GM23338 (cell line): ENCODE data around the gene GHR.

Experiments
- CREB1 ChIP-seq: fragments of 250-450 bp; sonication (Bioruptor Pico); IDR thresholded peaks from 2 replicates; pipeline ENCODE4 v1.5.0; 2020; ENCODE audit warnings: low read depth, mild to moderate bottlenecking, moderate library complexity
- EZH2 ChIP-seq: fragments of 200-600 bp; sonication (generic); IDR thresholded peaks from one replicate; pipeline ENCODE4 v1.8.0; 2017; ENCODE audit warnings: antibody characterized with exemption, mild to moderate bottlenecking, low read depth; ENCODE audit not compliant: unreplicated experiment
- EZH2phosphoT487 ChIP-seq: fragments of 200-600 bp; sonication (generic); IDR thresholded peaks from one replicate; pipeline ENCODE4 v1.8.1; 2018; ENCODE audit warnings: antibody characterized with exemption; ENCODE audit not compliant: unreplicated experiment
- POLR2AphosphoS5 ChIP-seq: IDR thresholded peaks from 2 replicates; pipeline ENCODE4 v1.6.1; 2016; ENCODE audit warnings: antibody characterized with exemption, low read depth
- STAT1 ChIP-seq: IDR thresholded peaks from one replicate; pipeline ENCODE4 v1.6.1; 2016; ENCODE audit warnings: antibody characterized with exemption; ENCODE audit not compliant: unreplicated experiment
- TF ChIP-seq, protein P1 (sequence below), 2 experiments: fragments of 200-600 bp in 1 of 2; sonication (generic) in 1 of 2; conservative IDR thresholded peaks; 2 replicates each; pipeline versions ENCODE4 v1.5.1 to v1.6.1; 2016 to 2017; ENCODE audit warnings: antibody characterized with exemption in 2 of 2, low read depth in 2 of 2, mild to moderate bottlenecking in 2 of 2, moderate library complexity in 1 of 2
- TF ChIP-seq, protein P2 (sequence below): IDR thresholded peaks from one replicate; pipeline ENCODE4 v1.6.1; 2018; ENCODE audit warnings: antibody characterized with exemption; ENCODE audit not compliant: unreplicated experiment
- TF ChIP-seq, protein P3 (sequence below): IDR thresholded peaks from 2 replicates; pipeline ENCODE4 v1.6.1; 2016; ENCODE audit warnings: antibody characterized with exemption

DNA sequence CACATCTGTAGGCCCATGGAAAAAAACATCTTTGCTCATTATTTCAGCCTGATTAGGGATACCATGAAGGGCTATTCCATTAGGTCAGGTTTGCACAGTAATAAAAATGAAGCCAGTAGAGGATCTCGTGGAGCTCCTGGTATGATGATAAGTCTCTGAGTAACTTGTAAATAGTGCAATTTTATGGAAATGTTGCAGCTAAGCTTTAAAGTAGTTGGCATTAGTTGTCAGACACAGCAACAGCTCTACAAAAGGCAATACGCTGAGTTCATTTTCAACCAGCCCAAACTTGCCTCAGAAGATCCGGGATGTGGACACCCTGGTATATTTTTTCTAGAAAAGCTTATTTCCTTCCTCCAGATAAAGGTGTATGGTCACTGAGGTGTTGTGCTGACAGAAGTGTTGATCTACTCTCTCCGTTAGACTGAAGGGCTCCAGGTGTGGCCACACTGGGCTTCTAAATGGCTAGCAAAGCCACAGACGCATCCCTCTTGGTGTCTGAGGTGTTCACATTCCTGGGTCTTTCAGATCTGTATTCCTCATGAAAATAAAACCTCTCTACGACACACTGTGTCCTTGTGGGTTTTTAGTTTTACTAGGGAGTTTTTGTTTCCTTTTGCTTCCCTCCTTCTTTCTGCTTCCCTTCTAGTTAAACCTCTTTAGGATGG lies 141.6 kb downstream of the GHR start:
- TF ChIP-seq CREB1 (CRISPR knock-in tag): no peak
- TF ChIP-seq STAT1: no peak
- TF ChIP-seq, protein P1, sequence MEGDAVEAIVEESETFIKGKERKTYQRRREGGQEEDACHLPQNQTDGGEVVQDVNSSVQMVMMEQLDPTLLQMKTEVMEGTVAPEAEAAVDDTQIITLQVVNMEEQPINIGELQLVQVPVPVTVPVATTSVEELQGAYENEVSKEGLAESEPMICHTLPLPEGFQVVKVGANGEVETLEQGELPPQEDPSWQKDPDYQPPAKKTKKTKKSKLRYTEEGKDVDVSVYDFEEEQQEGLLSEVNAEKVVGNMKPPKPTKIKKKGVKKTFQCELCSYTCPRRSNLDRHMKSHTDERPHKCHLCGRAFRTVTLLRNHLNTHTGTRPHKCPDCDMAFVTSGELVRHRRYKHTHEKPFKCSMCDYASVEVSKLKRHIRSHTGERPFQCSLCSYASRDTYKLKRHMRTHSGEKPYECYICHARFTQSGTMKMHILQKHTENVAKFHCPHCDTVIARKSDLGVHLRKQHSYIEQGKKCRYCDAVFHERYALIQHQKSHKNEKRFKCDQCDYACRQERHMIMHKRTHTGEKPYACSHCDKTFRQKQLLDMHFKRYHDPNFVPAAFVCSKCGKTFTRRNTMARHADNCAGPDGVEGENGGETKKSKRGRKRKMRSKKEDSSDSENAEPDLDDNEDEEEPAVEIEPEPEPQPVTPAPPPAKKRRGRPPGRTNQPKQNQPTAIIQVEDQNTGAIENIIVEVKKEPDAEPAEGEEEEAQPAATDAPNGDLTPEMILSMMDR (conservative IDR thresholded peaks at IDR 0.05; ENCODE audit: low read depth in 2 of 2): no peak
- no peak for TF ChIP-seq EZH2phosphoT487
- TF ChIP-seq, protein P2, sequence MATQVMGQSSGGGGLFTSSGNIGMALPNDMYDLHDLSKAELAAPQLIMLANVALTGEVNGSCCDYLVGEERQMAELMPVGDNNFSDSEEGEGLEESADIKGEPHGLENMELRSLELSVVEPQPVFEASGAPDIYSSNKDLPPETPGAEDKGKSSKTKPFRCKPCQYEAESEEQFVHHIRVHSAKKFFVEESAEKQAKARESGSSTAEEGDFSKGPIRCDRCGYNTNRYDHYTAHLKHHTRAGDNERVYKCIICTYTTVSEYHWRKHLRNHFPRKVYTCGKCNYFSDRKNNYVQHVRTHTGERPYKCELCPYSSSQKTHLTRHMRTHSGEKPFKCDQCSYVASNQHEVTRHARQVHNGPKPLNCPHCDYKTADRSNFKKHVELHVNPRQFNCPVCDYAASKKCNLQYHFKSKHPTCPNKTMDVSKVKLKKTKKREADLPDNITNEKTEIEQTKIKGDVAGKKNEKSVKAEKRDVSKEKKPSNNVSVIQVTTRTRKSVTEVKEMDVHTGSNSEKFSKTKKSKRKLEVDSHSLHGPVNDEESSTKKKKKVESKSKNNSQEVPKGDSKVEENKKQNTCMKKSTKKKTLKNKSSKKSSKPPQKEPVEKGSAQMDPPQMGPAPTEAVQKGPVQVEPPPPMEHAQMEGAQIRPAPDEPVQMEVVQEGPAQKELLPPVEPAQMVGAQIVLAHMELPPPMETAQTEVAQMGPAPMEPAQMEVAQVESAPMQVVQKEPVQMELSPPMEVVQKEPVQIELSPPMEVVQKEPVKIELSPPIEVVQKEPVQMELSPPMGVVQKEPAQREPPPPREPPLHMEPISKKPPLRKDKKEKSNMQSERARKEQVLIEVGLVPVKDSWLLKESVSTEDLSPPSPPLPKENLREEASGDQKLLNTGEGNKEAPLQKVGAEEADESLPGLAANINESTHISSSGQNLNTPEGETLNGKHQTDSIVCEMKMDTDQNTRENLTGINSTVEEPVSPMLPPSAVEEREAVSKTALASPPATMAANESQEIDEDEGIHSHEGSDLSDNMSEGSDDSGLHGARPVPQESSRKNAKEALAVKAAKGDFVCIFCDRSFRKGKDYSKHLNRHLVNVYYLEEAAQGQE: no peak
- no peak for TF ChIP-seq EZH2
- no peak for TF ChIP-seq POLR2AphosphoS5
- TF ChIP-seq, protein P3, sequence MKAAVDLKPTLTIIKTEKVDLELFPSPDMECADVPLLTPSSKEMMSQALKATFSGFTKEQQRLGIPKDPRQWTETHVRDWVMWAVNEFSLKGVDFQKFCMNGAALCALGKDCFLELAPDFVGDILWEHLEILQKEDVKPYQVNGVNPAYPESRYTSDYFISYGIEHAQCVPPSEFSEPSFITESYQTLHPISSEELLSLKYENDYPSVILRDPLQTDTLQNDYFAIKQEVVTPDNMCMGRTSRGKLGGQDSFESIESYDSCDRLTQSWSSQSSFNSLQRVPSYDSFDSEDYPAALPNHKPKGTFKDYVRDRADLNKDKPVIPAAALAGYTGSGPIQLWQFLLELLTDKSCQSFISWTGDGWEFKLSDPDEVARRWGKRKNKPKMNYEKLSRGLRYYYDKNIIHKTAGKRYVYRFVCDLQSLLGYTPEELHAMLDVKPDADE: no peak
